HG02870 (cell line): Measurements from ENCODE around the gene CD34.

Experiments used
- ATAC-seq: cut with Tn5 transposase; IDR thresholded peaks from one replicate; pipeline ENCODE4 v1.9.1; 2021; ENCODE audit warnings: mild to moderate bottlenecking, moderate library complexity; ENCODE audit not compliant: unreplicated experiment

CD34 gene

DNA sequence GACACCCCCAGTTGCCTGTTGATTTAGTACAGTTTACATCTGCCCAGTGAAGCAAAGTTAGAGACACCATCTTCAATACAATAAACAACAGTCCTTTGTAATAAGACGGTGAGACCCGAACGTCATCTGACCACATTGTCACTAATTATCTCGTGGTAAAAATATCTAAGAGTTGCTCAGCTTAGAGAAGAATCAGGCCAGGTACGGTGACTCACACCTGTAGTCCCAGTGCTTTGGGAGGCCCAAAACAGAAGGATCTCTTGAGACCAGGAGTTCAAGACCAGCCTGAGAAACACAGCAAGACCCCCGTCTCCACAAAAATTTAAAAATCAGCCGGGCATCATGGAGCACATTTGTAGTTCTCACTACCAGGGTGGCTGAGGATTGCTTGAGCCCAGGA is 53.5 kb downstream of the CD34 start:
- no peak for ATAC-seq

- ATAC-seq: no peak
Measured at GRCh38 chr1:207856276-207857023, 54.5 kb downstream of the CD34 start.

GRCh38 chr1:207854001-207854400 is 56.9 kb downstream of the CD34 start:
- no peak for ATAC-seq

DNA sequence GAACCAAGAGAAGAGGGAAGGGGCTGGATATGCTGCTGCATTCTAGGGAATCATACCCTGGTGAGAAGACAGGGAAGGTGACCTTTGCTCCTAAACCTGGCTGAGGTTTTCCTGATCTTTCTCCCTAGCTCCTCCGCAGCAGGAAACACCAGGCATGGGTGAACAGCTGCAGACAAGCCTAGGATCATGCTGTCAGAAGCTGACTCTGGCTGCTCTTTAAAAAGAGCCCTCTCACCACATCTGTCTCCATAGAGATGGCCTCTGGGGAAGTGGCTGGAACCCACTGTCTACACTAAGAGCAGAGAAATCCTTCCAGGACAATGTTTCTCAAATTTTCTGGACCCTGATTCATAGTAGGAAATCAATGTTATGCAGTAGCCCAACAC is 57.6 kb downstream of the CD34 start:
- no peak for ATAC-seq

GRCh38 chr1:207852576-207853371 is 58.2 kb downstream of the CD34 start:
- ATAC-seq: no peak

DNA sequence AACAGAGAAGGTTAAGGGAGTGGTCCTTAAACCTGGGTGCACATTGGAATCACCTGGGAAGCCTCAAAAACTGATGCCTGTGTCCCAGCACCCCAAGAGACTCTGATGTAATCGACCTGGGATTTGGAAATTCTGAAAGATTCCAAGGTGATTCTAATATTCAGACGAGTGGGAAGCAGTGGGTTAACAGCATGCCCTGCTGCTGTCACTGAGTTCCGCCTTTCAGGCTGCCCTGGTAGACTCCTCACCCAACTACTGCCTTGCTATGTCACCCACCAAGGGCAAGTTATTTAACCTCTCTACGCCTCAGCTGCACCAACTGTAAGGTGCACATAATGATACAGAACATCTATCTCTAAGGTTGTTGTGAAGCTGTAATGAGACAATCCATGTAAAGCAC is 59.2 kb downstream of the CD34 start:
- no peak for ATAC-seq

DNA sequence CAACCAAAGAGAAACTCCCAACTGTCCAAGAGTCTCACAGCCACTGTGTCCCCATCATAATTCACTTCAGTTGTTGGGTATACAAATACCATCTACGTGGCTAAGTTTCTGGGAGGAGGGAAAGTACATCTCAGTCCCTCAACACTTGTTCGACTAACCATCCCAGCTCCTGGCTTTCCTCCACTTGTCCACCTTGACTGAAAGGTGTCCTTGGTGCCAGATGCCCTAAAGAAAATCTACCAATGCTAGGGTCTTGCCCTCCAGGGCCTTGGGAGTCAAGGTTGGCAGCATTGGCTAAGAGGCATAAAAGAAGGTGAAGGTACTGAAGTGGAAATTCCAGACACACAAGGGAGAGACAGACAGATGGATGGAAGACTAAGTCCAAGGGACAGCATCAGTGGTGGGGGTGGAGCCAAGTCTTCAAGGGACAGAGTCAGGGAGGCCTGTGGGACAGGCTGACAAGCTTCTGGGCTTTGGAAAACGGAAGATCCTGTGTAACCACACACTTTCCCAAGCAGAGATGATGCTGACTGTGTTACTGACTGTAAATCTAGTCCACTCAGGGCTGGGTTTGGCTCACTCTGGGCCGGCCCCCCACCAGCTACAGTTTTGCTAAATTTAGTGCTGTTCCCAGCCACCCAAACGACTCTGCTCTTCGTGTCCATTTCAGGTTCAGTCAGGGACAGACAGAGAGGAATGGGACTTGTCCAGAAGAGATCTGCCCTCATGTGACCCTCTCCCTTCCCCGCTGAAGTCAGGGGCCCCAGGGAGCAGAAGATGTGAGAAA is 60.1 kb downstream of the CD34 start:
- ATAC-seq: no peak

GRCh38 chr1:207849646-207850045 is 61.3 kb downstream of the CD34 start:
- ATAC-seq: no peak

DNA sequence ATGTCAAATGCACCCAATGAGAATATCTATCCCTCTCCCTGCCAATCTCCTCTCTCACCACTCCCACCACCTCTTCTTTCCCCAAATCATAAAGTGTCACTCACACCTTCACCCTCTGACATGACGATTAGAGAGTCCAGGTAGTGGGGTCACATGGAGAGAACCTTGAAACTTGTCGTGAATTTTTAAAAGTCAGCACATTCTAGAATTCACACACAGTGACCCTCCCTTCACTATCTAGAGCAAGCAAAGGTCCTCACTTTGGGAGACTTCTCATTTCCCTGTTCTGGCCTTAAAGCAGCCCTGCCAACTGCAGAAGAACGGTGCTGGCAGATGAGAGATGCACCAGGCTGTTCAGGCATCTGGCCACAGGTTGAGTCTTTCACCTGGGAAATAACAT is 61.9 kb downstream of the CD34 start:
- no peak for ATAC-seq

DNA sequence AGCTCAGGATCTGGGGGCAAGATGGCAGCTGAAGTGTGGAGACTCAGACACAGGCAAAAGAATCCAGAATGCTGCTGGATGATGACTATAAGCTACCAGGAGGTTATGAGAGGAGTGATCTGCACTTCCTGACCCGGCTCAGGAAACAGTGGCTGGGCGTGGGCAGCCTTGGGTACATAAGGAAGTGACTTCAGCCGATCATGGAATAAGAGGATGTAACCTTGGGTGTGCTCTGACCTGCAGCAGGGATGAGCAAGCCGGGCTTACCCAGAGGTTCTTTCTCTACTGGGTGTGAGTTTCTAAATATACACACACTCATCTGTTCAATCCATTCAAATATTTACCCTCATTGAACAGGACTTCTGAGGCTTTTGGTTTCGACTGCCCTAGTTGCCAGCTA is 62.7 kb downstream of the CD34 start:
- ATAC-seq: no peak

DNA sequence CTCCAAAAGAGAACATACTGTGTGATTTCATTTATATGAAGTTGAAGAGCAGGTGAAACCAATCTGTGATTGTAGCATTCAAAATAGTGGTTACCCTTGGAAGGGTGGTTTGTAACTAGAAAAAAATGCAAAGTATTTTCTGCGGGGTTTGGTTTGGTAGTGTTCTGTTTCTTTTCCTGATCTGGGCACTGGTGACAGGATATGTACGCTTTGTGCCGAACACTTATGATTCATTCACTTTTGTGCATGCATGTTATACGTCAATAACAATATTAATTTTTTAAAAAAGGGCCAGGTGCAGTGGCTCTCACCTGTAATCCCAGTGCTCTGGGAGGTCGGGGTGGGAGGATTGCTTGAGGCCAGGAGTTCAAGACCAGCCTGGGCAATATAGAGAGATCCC is 63.8 kb downstream of the CD34 start:
- ATAC-seq: no peak

- ATAC-seq: no peak
Measured at GRCh38 chr1:207845109-207845508, 65.8 kb downstream of the CD34 start.

DNA sequence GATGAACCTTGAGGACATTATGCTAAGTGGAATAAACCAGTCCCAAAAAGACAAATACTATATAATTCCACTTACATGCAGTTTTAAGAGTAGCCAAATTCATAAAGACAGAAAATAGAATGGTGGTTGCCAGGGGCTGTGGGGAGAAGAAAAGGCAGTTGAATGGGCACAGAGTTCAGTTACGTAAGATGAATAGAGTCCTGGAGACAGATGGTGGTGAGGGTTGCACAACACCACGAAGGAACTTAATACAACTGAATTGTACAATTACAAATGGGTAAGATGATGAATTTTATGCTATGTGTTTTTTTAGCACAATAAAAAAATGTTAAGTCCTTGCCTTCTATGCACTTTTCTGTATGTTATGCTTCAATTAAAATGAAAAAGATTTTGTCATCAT is 66.6 kb downstream of the CD34 start:
- ATAC-seq: no peak

DNA sequence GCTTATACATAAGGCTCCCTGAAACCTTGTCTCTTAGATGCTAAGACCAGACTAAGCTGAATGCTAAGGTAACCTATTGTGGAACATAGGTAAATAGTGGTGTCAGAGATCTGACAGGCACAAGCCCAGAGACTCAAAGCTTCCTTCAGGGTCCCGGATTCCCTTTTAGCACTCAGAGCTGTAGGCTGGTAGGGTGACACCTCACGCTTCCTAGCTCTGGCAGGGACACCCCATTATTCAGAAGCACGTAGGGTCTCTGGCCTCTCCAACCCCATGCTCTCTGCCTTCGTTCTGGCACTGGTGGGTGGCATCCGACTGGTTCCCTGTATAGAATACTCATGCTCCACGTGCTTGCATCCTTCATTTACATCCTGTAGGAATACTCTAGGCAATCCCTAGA is 68.4 kb downstream of the CD34 start:
- no peak for ATAC-seq

DNA sequence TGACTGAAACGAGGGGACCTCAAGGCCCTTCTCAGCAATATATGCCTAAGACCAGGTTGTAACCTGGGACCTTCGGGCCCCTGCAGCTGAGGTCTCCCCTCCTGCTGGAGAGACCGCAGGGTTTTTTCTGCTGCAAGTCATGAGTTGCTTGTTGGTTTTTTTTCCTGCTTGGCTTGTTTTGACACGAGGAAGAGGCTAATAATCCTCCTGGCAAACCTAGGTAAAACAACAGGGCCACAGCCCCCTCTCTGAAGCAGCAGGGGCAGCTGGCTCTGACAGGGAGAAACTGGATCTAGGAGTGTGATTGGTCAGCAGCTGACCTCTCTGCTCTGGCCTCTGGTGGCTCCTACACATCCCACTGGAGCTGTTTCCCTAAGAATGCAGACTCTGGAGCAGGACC is 69.0 kb downstream of the CD34 start:
- ATAC-seq: no peak

GRCh38 chr1:207841293-207841692 is 69.6 kb downstream of the CD34 start:
- no peak for ATAC-seq

DNA sequence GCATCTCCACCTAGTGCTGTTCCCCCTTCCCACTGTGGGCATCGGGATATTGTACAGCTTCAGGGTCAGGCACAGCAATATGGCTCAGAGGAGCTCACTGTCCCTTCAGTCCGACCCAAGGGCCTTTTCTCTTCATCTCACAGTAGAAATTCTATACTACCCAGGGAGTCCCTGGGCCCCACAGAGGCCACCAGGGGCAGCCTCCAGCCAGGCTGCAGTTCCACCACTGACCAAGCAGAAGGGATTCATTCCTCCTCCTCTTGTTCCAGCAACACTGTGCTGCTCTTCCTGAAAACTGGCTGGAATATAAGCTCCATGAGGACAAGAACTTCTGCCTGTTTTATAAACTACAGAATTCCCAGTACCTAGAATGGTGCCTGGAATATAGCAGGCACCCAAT is 70.5 kb downstream of the CD34 start:
- no peak for ATAC-seq

DNA sequence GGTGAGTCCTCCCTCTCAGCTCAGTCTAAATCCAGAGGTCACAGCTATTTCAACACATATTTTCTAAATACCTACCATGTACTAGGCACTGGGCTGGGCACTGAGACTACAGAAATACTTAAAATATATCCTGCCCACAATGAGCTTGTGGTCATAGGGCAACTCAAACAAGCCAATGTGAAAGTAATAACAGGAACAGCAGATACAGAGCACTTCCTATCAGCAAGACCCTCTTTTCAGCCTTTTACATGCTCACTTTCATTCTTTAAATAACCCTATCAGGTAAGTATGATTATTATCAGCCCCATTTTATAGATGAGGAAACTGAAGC is 71.9 kb downstream of the CD34 start:
- no peak for ATAC-seq

- no peak for ATAC-seq
Measured at GRCh38 chr1:207838156-207839082, 72.5 kb downstream of the CD34 start.

DNA sequence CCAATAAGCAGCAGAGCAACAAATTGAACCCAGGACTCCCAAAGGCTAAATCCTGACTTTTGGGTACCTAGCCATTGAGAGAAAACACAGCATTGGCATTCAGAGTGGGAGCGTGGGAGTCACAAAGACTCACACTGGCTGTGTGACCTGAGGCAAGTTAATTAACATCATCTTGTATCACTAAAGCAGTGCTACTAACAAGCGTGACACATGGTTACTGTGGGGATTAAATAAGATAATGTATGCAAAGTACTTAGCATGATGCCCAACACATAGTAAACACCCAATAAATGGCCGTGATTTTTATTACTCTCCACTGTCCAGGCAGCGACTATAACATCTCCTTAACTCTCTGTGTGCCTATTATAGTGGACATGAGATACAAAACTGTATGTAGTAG is 73.3 kb downstream of the CD34 start:
- no peak for ATAC-seq
